K562 (cell line): ENCODE data around the gene AFM. TPM values are rescaled to one million over a fixed set of nuclear protein-coding genes. Genes with fewer than 3 reads are reported as not detected.

Experiments used
- ATAC-seq: fragments of 200-7000 bp; cut with Tn5 transposase; 3 replicates; pipeline ENCODE4 v1.9.1; 2020; ENCODE audit warnings: moderate library complexity
- BruUV-seq: library from RNA; stranded (reverse); fragments of 400-500 nt; replicated peaks from 2 replicates; lab custom pipeline; 2021; lab: Mats Ljungman, UMichigan
- CTCF ChIA-PET: fragments of 300-600 bp; formaldehyde crosslinking; extraction: SDS; loops from one replicate; lab custom pipeline; 2021; ENCODE audit warnings: low intra/inter-chr PET ratio; lab: Yijun Ruan, JAX
- POLR2A ChIA-PET: fragments of 300-600, 350-650 bp; sonication (Branson Sonifier 250); formaldehyde crosslinking; extraction: SDS; loops from one replicate; lab custom pipeline; 2021; ENCODE audit warnings: antibody characterized with exemption, inconsistent platforms; lab: Yijun Ruan, JAX
- DNase-seq, 4 experiments: peaks; one replicate each; pipeline versions ENCODE4 v3.0.0 to v3.0.0-alpha.2; 2011 to 2018; ENCODE audit warnings: low spot score in 3 of 4, mixed read lengths in 3 of 4; ENCODE audit errors: extremely low read depth in 1 of 4
- FAIRE-seq: peaks from 2 replicates; lab custom pipeline; 2011; peaks lifted over from hg19 to GRCh38; lab: Jason Lieb, UNC
- H2AFZ ChIP-seq: 2 replicates; pipeline ENCODE4 v1.6.0; 2011; ENCODE audit warnings: low read depth, low read length, control low read depth, inconsistent platforms
- H3K27ac ChIP-seq: fragments of 200-600 bp; 3 replicates; pipeline ENCODE4 v1.8.0; 2011; ENCODE audit warnings: low read depth, mild to moderate bottlenecking, control low read depth, inconsistent platforms, low read length, moderate library complexity, mixed read lengths; ENCODE audit errors: extremely low read depth
- H3K27me3 ChIP-seq, 2 experiments: fragments of 300-600 bp in 1 of 2; 2 replicates in 1 of 2; 3 replicates in 1 of 2; pipeline versions ENCODE4 v1.6.0 to v1.8.0; 2011; ENCODE audit warnings: inconsistent platforms in 2 of 2, low read length in 2 of 2, mild to moderate bottlenecking in 1 of 2, mixed read lengths in 1 of 2, moderate library complexity in 1 of 2; ENCODE audit not compliant: control insufficient read depth in 2 of 2, insufficient read depth in 2 of 2
- H3K36me3 ChIP-seq: fragments of 300-600 bp; 3 replicates; pipeline ENCODE4 v1.8.0; 2011; ENCODE audit warnings: mild to moderate bottlenecking, low read length, inconsistent platforms; ENCODE audit not compliant: control insufficient read depth, insufficient read depth
- H3K4me1 ChIP-seq, 2 experiments: fragments of 200-600 bp in 1 of 2; replicated peaks in 1 of 2; 2 replicates in 1 of 2; 3 replicates in 1 of 2; pipeline versions ENCODE4 v1.5.1 to v1.8.0; 2011; ENCODE audit warnings: inconsistent platforms in 2 of 2, low read length in 2 of 2, mild to moderate bottlenecking in 1 of 2, mixed read lengths in 1 of 2, moderate library complexity in 1 of 2; ENCODE audit not compliant: control insufficient read depth in 2 of 2, insufficient read depth in 2 of 2
- H3K4me2 ChIP-seq: 2 replicates; pipeline ENCODE4 v1.6.1; 2011; ENCODE audit warnings: low read length, control low read depth, inconsistent platforms, mixed read lengths; ENCODE audit not compliant: insufficient read depth
- H3K4me3 ChIP-seq: fragments of 200-600 bp; sonication (generic), shearing (Covaris generic); 2 replicates; pipeline ENCODE4 v1.5.1; 2016; ENCODE audit warnings: control low read depth, inconsistent platforms
- H3K79me2 ChIP-seq: fragments of 200-600 bp; 3 replicates; pipeline ENCODE4 v1.8.0; 2011; ENCODE audit warnings: low read length, inconsistent platforms; ENCODE audit not compliant: control insufficient read depth, insufficient read depth
- H3K9ac ChIP-seq, 2 experiments: 2 replicates each; pipeline versions ENCODE4 v1.6.0 to v1.6.1; 2011; ENCODE audit warnings: low read depth in 2 of 2, low read length in 2 of 2, control low read depth in 1 of 2, inconsistent platforms in 1 of 2, mild to moderate bottlenecking in 1 of 2, mixed read lengths in 1 of 2; ENCODE audit not compliant: insufficient read depth in 1 of 2
- H3K9me1 ChIP-seq: one replicate; pipeline ENCODE4 v1.6.0; 2011; ENCODE audit warnings: inconsistent platforms, mild to moderate bottlenecking, low read length, moderate library complexity; ENCODE audit not compliant: control insufficient read depth, insufficient read depth
- H3K9me3 ChIP-seq: replicated peaks from 2 replicates; pipeline ENCODE4 v1.5.1; 2011; ENCODE audit warnings: low read depth, low read length, inconsistent platforms; ENCODE audit not compliant: control insufficient read depth, insufficient read depth
- H4K20me1 ChIP-seq: replicated peaks from 2 replicates; pipeline ENCODE4 v1.6.1; 2011; ENCODE audit warnings: low read length, inconsistent platforms, mixed read lengths; ENCODE audit not compliant: control insufficient read depth, insufficient read depth
- NR2C1 ChIP-seq, 2 experiments: fragments of 450-650 bp; IDR thresholded peaks; 2 replicates each; pipeline ENCODE4 v1.6.1; 2017; ENCODE audit warnings: mild to moderate bottlenecking in 2 of 2, antibody characterized with exemption in 1 of 2, inconsistent platforms in 1 of 2, missing compliant biosample characterization in 1 of 2, missing genetic modification characterization in 1 of 2
- PTRF ChIP-seq: fragments of 450-650 bp; IDR thresholded peaks from 2 replicates; pipeline ENCODE4 v1.6.1; 2016; ENCODE audit warnings: mild to moderate bottlenecking, missing genetic modification characterization, missing compliant biosample characterization
- RBFOX2 ChIP-seq: fragments of 200-400 bp; formaldehyde crosslinking; IDR thresholded peaks from 2 replicates; pipeline ENCODE4 v1.6.1; 2017; ENCODE audit warnings: low read depth, mild to moderate bottlenecking, low read length, moderate library complexity
- RBM22 ChIP-seq: fragments of 200-400 bp; formaldehyde crosslinking; IDR thresholded peaks from 2 replicates; pipeline ENCODE4 v1.6.1; 2018; ENCODE audit warnings: low read length, low read depth; ENCODE audit not compliant: poor library complexity, severe bottlenecking
- SPI1 ChIP-seq: IDR thresholded peaks from 2 replicates; pipeline ENCODE4 v1.6.1; 2011; ENCODE audit warnings: low read depth, low read length, control low read depth, borderline replicate concordance
- ZNF316 ChIP-seq: fragments of 450-650 bp; IDR thresholded peaks from 2 replicates; pipeline ENCODE4 v1.6.1; 2016
- WGBS: fragments of 100-300 bp; shearing (Covaris generic); methylation state at CpG from one replicate; pipeline ENCODE4 v1.1.6; 2016; ENCODE audit warnings: low coverage, mixed read lengths; ENCODE audit not compliant: insufficient coverage; ENCODE audit errors: missing lambda C conversion rate; 5-methylcytosine and 5-hydroxymethylcytosine counted together
- in situ Hi-C: fragments of 300-500 bp; cut with MboI; formaldehyde crosslinking; loops from 4 replicates; pipeline ENCODE4 v1.15.0; 2018; ENCODE audit warnings: inconsistent platforms, mixed read lengths
- intact Hi-C: fragments of 100-400 bp; cut with micrococcal nuclease; formaldehyde crosslinking; loops from 2 replicates; pipeline ENCODE4 v1.14.2; 2022
- polyA plus RNA-seq, 8 experiments: library from polyadenylated mRNA; depleted of rRNA in 4 of 8; stranded (reverse) in 5 of 8; unstranded in 3 of 8; fragments of >200 nt; fragmentation: Nextera tagmentation in 2 of 8; fragmentation: Illumina TruSeq in 1 of 8; extraction: Ambion mirVana in 2 of 8; extraction: Trizol in 1 of 8; gene quantifications; 2 replicates each; pipeline versions ENCODE4 v1.2.1 to v1.2.3, GENCODE V29; 2011 to 2014; ENCODE audit warnings: inconsistent platforms in 1 of 8, missing spikeins in 1 of 8
- total RNA-seq, 7 experiments: library from RNA; depleted of rRNA in 6 of 7; stranded (reverse); fragments of >200 nt in 6 of 7; fragmentation: Illumina TruSeq in 2 of 7; extraction: Trizol in 2 of 7; gene quantifications; 2 replicates each; pipeline versions ENCODE4 v1.2.1 to v1.2.3, GENCODE V29; 2011 to 2021; ENCODE audit warnings: low replicate concordance in 1 of 7
- TF ChIP-seq, protein P1 (sequence below): fragments of 250-450 bp; sonication (Bioruptor Pico); IDR thresholded peaks from 2 replicates; pipeline ENCODE4 v1.4.0; 2020; ENCODE audit warnings: mild to moderate bottlenecking, moderate library complexity, borderline replicate concordance
- TF ChIP-seq, protein P2 (sequence below): fragments of 250-450 bp; sonication (Bioruptor Pico); IDR thresholded peaks from 2 replicates; pipeline ENCODE4 v1.5.0; 2021
- TF ChIP-seq, protein P3 (sequence below): fragments of 450-650 bp; IDR thresholded peaks from 2 replicates; pipeline ENCODE4 v1.6.1; 2016; ENCODE audit warnings: low read depth, mild to moderate bottlenecking, moderate library complexity
- TF ChIP-seq, protein P4 (sequence below): conservative IDR thresholded peaks from 2 replicates; pipeline ENCODE4 v1.6.1; 2011; ENCODE audit warnings: low read depth, mild to moderate bottlenecking, low read length; ENCODE audit not compliant: control insufficient read depth

The AFM gene
- total and polyA plus RNA-seq, 9 of the 15 experiments (the other 6 are each of a cell fraction or from before 2014, with no cell fraction given), result 0.07 to 0.15 (median 0.12) TPM; not detected in 5

DNA sequence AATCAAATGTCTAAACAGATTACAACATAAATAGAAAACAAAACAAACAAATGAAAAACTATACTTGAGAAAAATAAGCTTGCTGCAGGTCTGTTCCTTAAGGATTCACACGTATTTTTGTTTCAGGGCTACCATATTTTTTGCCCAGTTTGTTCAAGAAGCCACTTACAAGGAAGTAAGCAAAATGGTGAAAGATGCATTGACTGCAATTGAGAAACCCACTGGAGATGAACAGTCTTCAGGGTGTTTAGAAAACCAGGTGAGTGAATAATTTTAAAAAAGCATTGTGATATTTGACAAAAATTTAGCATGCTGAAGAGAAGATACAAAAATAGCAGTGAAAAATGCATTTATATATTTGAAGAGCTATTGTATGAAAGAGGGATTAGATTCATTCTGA, 43.5 kb upstream of the AFM start:
- Histone ChIP-seq H3K27ac (no peak overlapping the region), H3K79me2 (no peaks in the 10 kb centered on the region), H3K27me3 (no peaks in the 10 kb centered on the region), H3K9ac (no peak overlapping the region), H3K4me1 (peaks cover 0 to 7% of the 10 kb centered on the region in 2 experiments; a peak in 2 of 5 replicates), H3K4me3 (no peak overlapping the region), H3K36me3 (no peaks in the 10 kb centered on the region), H3K9me1 (no peaks in the 10 kb centered on the region), H2AFZ (no peak overlapping the region), H3K9me3 (no peaks in the 10 kb centered on the region), H4K20me1 (no peaks in the 10 kb centered on the region), H3K4me2 (no peak overlapping the region)
- in situ Hi-C loops (no loop called here), intact Hi-C loops (no loop called here)
- 38% methylated on average over 1 of the region's 1 CpG for WGBS
- TF ChIP-seq, protein P1, sequence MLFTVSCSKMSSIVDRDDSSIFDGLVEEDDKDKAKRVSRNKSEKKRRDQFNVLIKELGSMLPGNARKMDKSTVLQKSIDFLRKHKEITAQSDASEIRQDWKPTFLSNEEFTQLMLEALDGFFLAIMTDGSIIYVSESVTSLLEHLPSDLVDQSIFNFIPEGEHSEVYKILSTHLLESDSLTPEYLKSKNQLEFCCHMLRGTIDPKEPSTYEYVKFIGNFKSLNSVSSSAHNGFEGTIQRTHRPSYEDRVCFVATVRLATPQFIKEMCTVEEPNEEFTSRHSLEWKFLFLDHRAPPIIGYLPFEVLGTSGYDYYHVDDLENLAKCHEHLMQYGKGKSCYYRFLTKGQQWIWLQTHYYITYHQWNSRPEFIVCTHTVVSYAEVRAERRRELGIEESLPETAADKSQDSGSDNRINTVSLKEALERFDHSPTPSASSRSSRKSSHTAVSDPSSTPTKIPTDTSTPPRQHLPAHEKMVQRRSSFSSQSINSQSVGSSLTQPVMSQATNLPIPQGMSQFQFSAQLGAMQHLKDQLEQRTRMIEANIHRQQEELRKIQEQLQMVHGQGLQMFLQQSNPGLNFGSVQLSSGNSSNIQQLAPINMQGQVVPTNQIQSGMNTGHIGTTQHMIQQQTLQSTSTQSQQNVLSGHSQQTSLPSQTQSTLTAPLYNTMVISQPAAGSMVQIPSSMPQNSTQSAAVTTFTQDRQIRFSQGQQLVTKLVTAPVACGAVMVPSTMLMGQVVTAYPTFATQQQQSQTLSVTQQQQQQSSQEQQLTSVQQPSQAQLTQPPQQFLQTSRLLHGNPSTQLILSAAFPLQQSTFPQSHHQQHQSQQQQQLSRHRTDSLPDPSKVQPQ (CRISPR knock-in tag), result no peak
- no peak for TF ChIP-seq ZNF316
- TF ChIP-seq RBFOX2, result no peak
- TF ChIP-seq NR2C1 (IDR thresholded peaks at IDR 0.05), result no peak
- TF ChIP-seq NR2C1 (tag; IDR thresholded peaks at IDR 0.05), result no peak
- TF ChIP-seq, protein P2, sequence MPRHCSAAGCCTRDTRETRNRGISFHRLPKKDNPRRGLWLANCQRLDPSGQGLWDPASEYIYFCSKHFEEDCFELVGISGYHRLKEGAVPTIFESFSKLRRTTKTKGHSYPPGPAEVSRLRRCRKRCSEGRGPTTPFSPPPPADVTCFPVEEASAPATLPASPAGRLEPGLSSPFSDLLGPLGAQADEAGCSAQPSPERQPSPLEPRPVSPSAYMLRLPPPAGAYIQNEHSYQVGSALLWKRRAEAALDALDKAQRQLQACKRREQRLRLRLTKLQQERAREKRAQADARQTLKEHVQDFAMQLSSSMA (CRISPR knock-in tag), result no peak
- TF ChIP-seq, protein P3, sequence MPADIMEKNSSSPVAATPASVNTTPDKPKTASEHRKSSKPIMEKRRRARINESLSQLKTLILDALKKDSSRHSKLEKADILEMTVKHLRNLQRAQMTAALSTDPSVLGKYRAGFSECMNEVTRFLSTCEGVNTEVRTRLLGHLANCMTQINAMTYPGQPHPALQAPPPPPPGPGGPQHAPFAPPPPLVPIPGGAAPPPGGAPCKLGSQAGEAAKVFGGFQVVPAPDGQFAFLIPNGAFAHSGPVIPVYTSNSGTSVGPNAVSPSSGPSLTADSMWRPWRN, result no peak
- no peak for TF ChIP-seq SPI1
- TF ChIP-seq RBM22, result no peak
- TF ChIP-seq, protein P4, sequence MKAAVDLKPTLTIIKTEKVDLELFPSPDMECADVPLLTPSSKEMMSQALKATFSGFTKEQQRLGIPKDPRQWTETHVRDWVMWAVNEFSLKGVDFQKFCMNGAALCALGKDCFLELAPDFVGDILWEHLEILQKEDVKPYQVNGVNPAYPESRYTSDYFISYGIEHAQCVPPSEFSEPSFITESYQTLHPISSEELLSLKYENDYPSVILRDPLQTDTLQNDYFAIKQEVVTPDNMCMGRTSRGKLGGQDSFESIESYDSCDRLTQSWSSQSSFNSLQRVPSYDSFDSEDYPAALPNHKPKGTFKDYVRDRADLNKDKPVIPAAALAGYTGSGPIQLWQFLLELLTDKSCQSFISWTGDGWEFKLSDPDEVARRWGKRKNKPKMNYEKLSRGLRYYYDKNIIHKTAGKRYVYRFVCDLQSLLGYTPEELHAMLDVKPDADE, result no peak
- TF ChIP-seq PTRF (tag), result no peak
- no TSS peak for BruUV-seq
- ATAC-seq (no peak), DNase-seq (no peak), FAIRE-seq (no peak)
- POLR2A ChIA-PET, result interaction anchor here (0.9 kb wide), 1 partner anchor 8 kb away, joined by 3 read pairs; no protein-coding TSS in a partner anchor
- CTCF ChIA-PET, result no interaction called here
